Measurements from ENCODE around the gene TP53BP2.

GRCh38 chr1:223870617-223871574 is 25.1 kb upstream of the TP53BP2 start:
- TF ChIP-seq CTCF (conservative IDR thresholded peaks at IDR 0.05; ENCODE audit: low read length) (no peak), EZH2phosphoT487 (IDR thresholded peaks at IDR 0.05; ENCODE audit: borderline replicate concordance, low read depth, low read length) (no peak)

Data from OCI-LY7 (cell line).